Testis (tissue), 2 donors: ENCODE results near the gene PLGRKT.

Source experiments
- CTCF ChIP-seq, 3 experiments: fragments of 450-650 bp in 2 of 3; fragments of 200-600 bp in 1 of 3; sonication (generic) in 1 of 3; IDR thresholded peaks; one replicate each; pipeline ENCODE4 v1.5.1; 2016 to 2019; ENCODE audit warnings: antibody characterized with exemption in 3 of 3, mild to moderate bottlenecking in 2 of 3, moderate library complexity in 1 of 3
- POLR2A ChIP-seq: fragments of 450-650 bp; IDR thresholded peaks from one replicate; pipeline ENCODE4 v1.6.1; 2017; ENCODE audit warnings: antibody characterized with exemption, mild to moderate bottlenecking, moderate library complexity

GRCh38 chr9:5448461-5449435 lies 11.0 kb upstream of the PLGRKT start:
- TF ChIP-seq CTCF (IDR thresholded peaks at IDR 0.05) (no peak), POLR2A (no peak)
